ENCODE data around the gene ITGA1.
"Not testable (repeated sequence)": the region's sequence is repeated elsewhere in the genome, so short reads cannot be mapped to it uniquely, and the experiment has no call there.

ITGA1 gene

DNA sequence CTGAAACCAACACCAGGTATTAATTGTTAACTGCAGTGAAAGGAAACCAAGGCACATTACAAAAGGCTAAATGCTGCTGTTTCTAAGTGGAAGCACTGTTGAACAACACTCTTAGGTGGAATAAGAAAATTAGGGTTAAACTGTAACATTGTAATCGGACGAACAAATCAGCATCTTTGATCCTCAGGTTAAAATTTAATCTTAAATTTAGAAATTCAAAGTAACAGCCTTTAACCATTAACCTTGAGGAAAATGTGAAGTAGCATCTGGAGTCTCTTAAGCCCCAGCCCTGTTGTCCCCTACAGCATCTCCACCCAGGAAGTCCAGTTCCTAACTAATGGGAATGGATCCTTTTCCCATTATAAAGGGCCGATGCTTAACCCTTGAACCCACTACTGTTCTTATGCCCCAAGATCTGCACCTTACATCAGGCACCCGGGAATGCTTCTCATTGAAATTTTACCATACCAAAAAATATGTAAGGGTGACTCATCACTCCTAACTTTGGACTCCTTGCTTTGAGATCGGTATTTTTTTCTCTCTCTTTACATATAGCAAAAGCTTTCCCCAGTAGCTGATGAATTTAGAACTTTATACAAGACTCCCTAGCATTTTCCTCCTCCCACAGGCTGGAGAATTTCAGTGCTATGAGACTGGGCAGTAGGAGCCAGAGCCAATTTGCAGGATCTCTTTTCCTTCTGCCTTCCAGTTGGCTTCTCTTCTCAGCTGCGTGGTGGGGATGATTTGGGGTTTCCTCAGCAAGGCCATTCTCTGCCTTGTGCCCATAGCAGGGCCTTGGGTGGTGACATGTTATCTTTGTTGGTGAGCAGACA, 169.4 kb downstream of the ITGA1 start:
- no peak for DNase-seq (ENCODE audit: low spot score)

- peak; percentile 16 for DNase-seq (ENCODE audit: low spot score)
Observed at GRCh38 chr5:52961274-52961681, 173.6 kb downstream of the ITGA1 start.

DNA sequence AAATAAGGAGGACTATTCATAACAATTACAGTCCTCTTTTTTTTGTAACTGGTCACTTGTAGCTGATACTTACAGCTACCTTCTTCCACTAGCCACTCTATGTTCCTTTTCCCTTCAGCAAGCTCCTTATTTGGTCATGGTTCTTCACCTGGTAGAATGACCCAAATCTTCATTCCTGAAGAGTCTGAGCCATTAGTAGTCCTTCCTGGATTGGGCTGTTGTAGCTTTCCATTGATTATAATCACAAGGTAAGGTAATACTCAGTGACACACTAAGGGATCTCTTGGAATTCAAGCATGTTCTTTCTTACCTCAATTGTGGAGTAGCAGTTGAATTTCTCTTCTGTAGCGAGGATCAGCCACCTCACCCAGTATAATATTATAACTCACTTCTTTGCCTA, 175.9 kb downstream of the ITGA1 start:
- no peak for DNase-seq (ENCODE audit: low spot score)

GRCh38 chr5:52964138-52964537, 176.4 kb downstream of the ITGA1 start:
- no peak for DNase-seq (ENCODE audit: low spot score)

DNA sequence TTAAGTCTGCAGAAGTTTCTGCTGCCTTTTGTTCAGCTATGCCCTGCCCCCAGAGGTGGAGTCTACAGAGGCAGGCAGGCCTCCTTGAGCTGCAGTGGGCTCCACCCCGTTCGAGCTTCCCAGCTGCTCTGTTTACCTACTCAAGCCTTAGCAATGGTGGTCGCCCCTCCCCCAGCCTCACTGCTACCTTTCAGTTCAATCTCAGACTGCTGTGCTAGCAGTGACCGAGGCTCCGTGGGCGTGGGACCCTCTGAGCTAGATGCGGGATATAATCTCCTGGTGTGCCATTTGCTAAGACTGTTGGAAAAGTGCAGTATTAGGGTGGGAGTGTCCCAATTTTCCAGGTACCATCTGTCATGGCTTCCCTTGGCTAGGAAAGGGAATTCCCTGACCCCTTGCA, 188.4 kb downstream of the ITGA1 start:
- not testable (repeated sequence) for DNase-seq (ENCODE audit: low spot score)

GRCh38 chr5:52977264-52977897, 189.7 kb downstream of the ITGA1 start:
- no peak for DNase-seq (ENCODE audit: low spot score)

DNA sequence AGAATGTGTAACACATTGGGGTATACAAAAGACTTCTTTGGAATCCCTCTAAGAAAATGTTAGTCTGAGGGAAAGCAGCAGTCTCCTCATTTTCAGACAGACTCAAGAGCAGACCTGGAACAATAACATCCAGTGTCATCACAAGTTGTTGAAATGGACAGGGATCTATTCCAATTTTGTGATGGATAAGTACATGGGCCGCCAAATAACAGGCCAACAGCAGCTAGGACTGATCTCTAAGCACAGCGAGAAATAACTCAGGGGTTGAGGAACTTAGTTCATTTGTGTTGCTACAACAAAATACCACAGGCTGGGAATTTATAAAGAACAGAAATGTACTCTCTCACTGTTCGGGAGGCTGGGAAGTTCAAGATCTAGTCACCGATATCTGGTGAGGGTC, 193.8 kb downstream of the ITGA1 start:
- no peak for DNase-seq (ENCODE audit: low spot score)

DNA sequence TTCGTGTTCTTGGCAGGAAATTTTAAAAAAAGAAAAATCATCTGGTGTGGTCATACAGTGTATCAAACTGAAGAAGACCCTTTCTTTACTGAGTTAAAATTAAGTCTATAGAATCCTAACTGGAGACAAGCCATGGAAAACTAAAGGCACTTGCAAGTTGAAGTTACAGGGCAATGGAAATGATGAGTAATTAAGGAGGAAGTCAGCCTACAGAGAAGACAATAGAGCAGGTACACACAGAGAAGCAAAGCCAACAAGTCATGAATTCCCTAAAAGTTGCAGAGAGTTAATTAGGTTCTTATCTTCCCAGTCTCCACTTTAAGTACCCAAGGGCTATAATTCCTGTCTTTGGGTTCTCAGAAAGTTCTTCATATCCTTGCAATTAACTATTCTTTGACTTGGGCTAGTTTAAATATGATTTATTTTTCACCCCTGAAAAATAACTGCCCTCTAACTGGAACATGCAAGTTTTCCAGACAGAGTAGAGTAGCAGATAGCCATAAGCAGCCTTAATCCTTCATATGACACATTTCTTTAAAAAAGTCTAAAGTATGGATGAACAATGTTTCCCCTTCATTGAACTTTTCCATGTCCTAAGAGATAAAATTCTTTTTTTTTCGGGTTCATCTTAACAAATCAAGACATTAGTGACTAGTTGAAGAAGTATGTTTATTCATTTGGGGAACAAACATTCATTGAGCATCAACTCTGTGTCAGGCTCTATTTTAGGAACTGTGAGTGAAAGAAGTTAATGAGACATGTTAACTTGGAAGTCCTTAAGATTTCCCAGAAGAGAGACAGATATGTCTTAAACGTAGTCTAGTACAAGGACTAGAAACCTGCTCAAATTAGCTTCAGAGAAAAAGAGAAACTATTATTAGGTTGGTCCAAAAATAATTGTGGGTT, 196.3 kb downstream of the ITGA1 start:
- peak; percentile 37 for DNase-seq (ENCODE audit: low spot score)

DNA sequence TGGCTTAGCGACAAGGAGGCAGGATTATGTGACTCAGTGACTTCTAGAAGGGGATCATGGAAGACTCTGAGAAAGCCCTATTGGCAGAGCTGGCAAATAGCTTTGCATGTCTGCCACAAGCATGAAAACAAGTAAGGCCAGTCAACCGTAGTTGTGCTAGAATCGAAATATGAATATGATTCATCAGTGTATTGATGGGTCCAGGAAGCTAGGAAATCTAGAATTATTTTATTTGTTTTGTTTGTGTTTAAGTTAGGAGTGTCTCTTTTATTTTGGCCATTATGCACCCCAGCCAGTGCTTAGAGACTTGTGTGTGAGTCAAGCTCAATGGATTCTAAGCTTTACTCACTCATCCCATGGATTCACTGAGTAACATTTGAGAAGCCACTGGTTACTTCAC, 197.6 kb downstream of the ITGA1 start:
- no peak for DNase-seq (ENCODE audit: low spot score)

DNA sequence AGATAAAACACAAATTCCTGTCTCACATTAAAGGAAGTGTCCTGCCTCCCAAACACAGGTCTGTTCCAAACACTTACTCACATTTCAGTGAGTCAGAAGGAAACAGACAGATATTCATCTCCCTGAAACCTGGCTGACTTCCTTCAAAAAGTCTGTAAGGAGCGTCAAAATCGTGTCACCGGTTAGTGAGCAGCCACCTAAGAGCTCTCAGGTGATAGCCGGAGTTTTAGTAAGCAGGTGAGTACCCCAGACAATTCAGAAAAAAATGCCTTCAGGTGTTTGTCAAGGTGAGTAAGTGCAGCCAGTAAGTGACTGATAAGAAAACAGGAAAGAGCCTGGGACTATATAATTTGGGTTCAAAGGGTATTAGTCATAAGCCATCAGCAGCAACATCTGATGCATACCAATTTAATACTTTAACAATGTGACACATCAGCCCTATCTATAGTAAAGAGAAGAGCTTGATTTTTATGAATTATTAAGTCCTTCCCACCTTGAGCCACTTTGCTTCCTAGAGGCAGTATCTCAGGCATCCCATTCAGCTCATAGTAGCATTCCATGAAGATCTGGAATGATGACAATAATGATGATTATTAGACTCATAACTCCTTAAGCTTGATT, 200.1 kb downstream of the ITGA1 start:
- no peak for DNase-seq (ENCODE audit: low spot score)

- no peak for DNase-seq (ENCODE audit: low spot score)
Observed at GRCh38 chr5:52988335-52989024, 200.8 kb downstream of the ITGA1 start.

GRCh38 chr5:52989025-52989780, 201.5 kb downstream of the ITGA1 start, which contains the start of gene ITGA2:
Gene ITGA2 (plus strand): TSS chr5:52989352. CDS start chr5:52989469, 117 bp downstream.
- DNase-seq (ENCODE audit: low spot score): no peak

GRCh38 chr5:52989781-52990527, 202.2 kb downstream of the ITGA1 start:
- no peak for DNase-seq (ENCODE audit: low spot score)

GRCh38 chr5:52990528-52990925, 202.8 kb downstream of the ITGA1 start:
- no peak for DNase-seq (ENCODE audit: low spot score)

DNA sequence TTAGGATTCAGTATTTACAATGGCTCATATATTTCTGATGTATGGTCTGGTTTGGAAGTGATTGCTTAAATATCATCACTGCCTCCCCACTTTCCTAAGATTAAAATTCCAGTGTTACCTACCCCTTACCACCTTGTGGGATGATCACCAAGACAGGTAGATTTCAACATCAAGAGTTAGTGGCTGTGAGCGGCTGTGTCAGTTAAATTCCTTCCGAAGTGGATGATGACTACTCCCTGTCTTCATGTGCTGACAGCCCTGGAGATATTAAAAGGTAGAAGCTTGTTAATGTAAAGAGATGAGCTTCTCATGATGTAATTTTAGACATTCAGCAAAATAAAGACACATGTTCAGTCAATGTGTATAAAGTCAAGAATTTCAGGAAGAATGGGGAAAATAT, 205.7 kb downstream of the ITGA1 start:
- DNase-seq (ENCODE audit: low spot score): no peak

DNA sequence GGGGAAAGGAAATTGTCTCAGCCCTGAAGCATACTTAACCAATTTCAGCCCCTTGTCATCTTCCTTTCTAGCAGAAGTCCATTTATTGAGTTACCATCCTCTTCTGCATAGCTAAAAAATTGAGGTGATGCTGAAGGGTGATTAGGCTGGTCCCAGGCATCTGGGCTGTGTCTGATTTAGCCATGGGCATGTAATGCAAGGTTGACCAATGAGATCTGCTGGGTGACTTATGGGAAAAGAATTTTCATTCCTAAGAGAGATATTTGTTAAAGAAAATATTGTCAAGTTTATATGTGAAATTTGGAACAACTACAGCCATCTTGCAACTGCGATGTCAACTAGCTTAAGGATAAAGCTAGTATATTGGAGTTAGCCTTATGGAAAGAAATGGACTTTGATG, 206.6 kb downstream of the ITGA1 start:
- no peak for DNase-seq (ENCODE audit: low spot score)

- no peak for DNase-seq (ENCODE audit: low spot score)
Observed at GRCh38 chr5:52995095-52995494, 207.4 kb downstream of the ITGA1 start.

DNA sequence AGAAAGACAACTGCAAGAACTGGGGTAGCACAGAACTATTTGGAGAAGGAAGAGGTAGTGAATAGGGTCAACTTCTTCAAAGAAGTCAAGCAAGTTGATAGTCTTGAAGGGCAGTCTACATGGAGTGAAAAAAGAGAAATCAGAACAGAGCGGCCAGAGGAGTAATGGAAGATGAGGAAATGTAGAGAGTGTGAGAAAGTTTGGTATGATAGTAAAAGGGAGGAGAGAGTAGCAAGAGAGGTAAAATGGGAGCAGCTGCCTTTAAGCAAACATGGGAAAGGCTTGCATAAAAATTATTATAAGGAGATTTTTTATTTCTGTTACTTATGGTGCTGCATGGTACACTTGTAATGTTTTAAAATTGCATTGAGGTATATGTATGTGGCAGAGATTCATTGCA, 208.2 kb downstream of the ITGA1 start:
- no peak for DNase-seq (ENCODE audit: low spot score)

DNA sequence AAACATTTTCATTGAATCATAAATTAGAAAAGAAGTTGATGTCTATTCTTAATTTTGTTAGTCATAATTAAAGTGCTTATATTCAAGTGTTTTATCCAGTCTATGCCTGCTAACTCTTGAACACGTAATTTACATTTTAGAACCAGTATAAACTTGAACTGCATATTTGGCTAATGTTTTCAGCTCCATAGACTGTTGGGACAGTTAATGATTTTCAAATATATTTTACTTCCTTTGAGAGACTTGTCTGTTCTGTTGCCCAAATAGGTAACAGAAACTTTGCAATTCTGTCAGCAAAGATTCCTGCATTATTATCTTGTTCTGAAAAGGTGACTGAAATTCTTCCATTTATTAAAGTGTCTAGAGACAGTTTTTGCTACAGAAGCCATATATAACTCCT, 209.3 kb downstream of the ITGA1 start:
- DNase-seq (ENCODE audit: low spot score): no peak

GRCh38 chr5:52997424-52997823, 209.7 kb downstream of the ITGA1 start:
- peak; percentile 63 for DNase-seq (ENCODE audit: low spot score)

All from COLO829 (cell line).